Measurements from ENCODE around the gene SNX32. TPM values are rescaled to one million over a fixed set of nuclear protein-coding genes. Genes with fewer than 3 reads are reported as not detected.

Gene SNX32
- total and polyA plus RNA-seq, 9 of the 15 experiments (the other 6 are each of a cell fraction or from before 2014, with no cell fraction given) = 0.03 TPM; not detected in 7

DNA sequence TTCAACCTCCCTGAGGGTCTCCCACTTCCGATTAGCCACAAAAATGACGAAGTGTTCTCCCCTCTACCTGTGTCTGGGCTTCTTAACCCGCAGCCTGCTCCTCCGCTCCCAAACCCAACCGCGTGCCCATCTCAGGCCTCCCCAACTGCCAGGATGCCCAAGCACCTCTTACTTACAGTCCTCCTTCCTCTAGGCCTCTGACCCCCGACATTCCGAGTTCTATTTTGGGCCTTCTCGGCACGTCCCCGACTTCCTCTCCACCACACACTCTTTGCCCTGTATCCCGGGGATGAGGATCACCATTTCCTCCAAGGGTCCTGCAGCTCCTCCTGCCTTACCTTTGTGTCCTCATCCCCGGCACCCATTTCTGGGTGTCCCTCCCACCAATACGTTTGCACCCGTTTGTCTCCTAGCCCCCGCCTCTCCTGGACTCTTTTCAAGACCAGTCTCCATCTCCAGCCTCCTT lies 26.1 kb downstream of the SNX32 start:
- DNase-seq (ENCODE audit: extremely low read depth in 1 of 4, low spot score in 3 of 4) = no peak
- Histone ChIP-seq H3K27me3 (ENCODE audit: control insufficient read depth in 2 of 2, insufficient read depth in 2 of 2, low read length in 2 of 2) (no peaks in the 10 kb centered on the region; a peak in 1 of 5 replicates), H3K9ac (ENCODE audit: insufficient read depth in 1 of 2, low read depth in 2 of 2, low read length in 2 of 2) (peak overlapping the region; percentile 99 to 100), H4K20me1 (replicated peaks; ENCODE audit: control insufficient read depth, insufficient read depth, low read length) (peaks cover 22% of the 10 kb centered on the region), H2AFZ (ENCODE audit: low read depth, low read length) (peak overlapping the region; percentile 32), H3K4me3 (peak overlapping the region; percentile 95), H3K79me2 (ENCODE audit: control insufficient read depth, insufficient read depth, low read length) (peaks cover 57% of the 10 kb centered on the region), H3K27ac (ENCODE audit: extremely low read depth, low read depth, low read length) (peak overlapping the region; percentile 96), H3K9me3 (replicated peaks; ENCODE audit: control insufficient read depth, insufficient read depth, low read depth, low read length) (no peaks in the 10 kb centered on the region), H3K9me1 (ENCODE audit: control insufficient read depth, insufficient read depth, low read length) (peaks cover 11% of the 10 kb centered on the region), H3K36me3 (ENCODE audit: control insufficient read depth, insufficient read depth, low read length) (peaks cover 57% of the 10 kb centered on the region), H3K4me2 (ENCODE audit: insufficient read depth, low read length) (peak overlapping the region; percentile 95), H3K4me1 (replicated peaks in 1 of 2; ENCODE audit: control insufficient read depth in 2 of 2, insufficient read depth in 2 of 2, low read length in 2 of 2) (peaks cover 14 to 78% of the 10 kb centered on the region in 2 experiments)
- WGBS (ENCODE audit: insufficient coverage, low coverage, missing lambda C conversion rate) = 1% methylated on average over 13 of the region's 16 CpGs
- no TSS peak for BruUV-seq (replicated peaks)
- no peak for ATAC-seq
- ChIA-PET CTCF (ENCODE audit: low intra/inter-chr PET ratio) (interaction anchor here (0.9 to 1.1 kb wide), 3 partner anchors 28 to 130 kb away, joined by 3 read pairs; partner anchors contain the start of gene FIBP), POLR2A (interaction anchor here (0.6 to 5.6 kb wide), 32 partner anchors 9 to 663 kb away, joined by 3 to 151 read pairs (median 4); partner anchors contain the start of genes AP5B1, BANF1, CCDC85B and EIF1AD)
- no peak for FAIRE-seq
- in situ Hi-C loops (cut with MboI) (no loop called here), intact Hi-C loops (cut with micrococcal nuclease) (loop anchor here (1.0 to 5.0 kb wide), 2 partner anchors 28 to 42 kb away; partner anchors contain the start of genes FIBP and FOSL1)
- no peak for TF ChIP-seq KAT7 (CRISPR knock-in tag; IDR thresholded peaks at IDR 0.05; ENCODE audit: borderline replicate concordance)
- 0 out of 2 replicates have a peak, but pooled peaks have one; percentile 40 for TF ChIP-seq SRSF3 (IDR thresholded peaks at IDR 0.05; ENCODE audit: insufficient read depth, low read length)
- TF ChIP-seq PML (IDR thresholded peaks at IDR 0.05; ENCODE audit: low read length) = peak; percentile 19; the same call in 1 of the 2 replicates
- TF ChIP-seq NFE2L1 (tag; IDR thresholded peaks at IDR 0.05; ENCODE audit: borderline replicate concordance, low read depth) = no peak
- TF ChIP-seq, protein P1, sequence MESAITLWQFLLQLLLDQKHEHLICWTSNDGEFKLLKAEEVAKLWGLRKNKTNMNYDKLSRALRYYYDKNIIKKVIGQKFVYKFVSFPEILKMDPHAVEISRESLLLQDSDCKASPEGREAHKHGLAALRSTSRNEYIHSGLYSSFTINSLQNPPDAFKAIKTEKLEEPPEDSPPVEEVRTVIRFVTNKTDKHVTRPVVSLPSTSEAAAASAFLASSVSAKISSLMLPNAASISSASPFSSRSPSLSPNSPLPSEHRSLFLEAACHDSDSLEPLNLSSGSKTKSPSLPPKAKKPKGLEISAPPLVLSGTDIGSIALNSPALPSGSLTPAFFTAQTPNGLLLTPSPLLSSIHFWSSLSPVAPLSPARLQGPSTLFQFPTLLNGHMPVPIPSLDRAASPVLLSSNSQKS (CRISPR knock-in tag; IDR thresholded peaks at IDR 0.05) = no peak
- no peak for TF ChIP-seq MYBL2 (IDR thresholded peaks at IDR 0.05; ENCODE audit: low read depth)
- no peak for TF ChIP-seq MYBL2 (CRISPR knock-in tag; IDR thresholded peaks at IDR 0.05; ENCODE audit: borderline replicate concordance)
- 0 out of 6 replicates have a peak, but pooled peaks of 1 of the 3 experiments have one; percentile 2 for TF ChIP-seq ZBTB11 (CRISPR knock-in tag; IDR thresholded peaks at IDR 0.05)
- no peak for TF ChIP-seq RBM22 (IDR thresholded peaks at IDR 0.05; ENCODE audit: low read depth, low read length, poor library complexity, severe bottlenecking)
- no peak for TF ChIP-seq ZNF57 (CRISPR knock-in tag; IDR thresholded peaks at IDR 0.05)
- peak; percentile 66 for TF ChIP-seq POLR2B (IDR thresholded peaks at IDR 0.05; ENCODE audit: low read depth, partially characterized antibody)
- no peak for TF ChIP-seq ESRRB (CRISPR knock-in tag; IDR thresholded peaks at IDR 0.05; ENCODE audit: borderline replicate concordance)
- peak; percentile 48 for TF ChIP-seq ASH1L (IDR thresholded peaks at IDR 0.05; ENCODE audit: borderline replicate concordance, low read depth, partially characterized antibody)
- no peak for TF ChIP-seq NFATC3 (IDR thresholded peaks at IDR 0.05)
- TF ChIP-seq NR1H2 (CRISPR knock-in tag; IDR thresholded peaks at IDR 0.05) = 0 out of 2 replicates have a peak, but pooled peaks have one; percentile 18
- TF ChIP-seq LARP7 (IDR thresholded peaks at IDR 0.05) = 0 out of 2 replicates have a peak, but pooled peaks have one; percentile 33
- TF ChIP-seq BCOR (IDR thresholded peaks at IDR 0.05) = 0 out of 2 replicates have a peak, but pooled peaks have one; percentile 2
